Globus pallidus (tissue), 1 donor: Measurements from ENCODE around the gene RDH8.
A peak's percentile ranks its signal among the peaks of the same experiment; 100 is the strongest.

Experiments
- DNase-seq: peaks from one replicate; pipeline ENCODE4 v3.0.0-alpha.2; 2015; ENCODE audit warnings: low spot score

RDH8 gene

GRCh38 chr19:10013316-10013715, at the start of gene RDH8:
Gene RDH8, plus strand, starts transcription at chr19:10013483. Its CDS starts 15 bp downstream, at chr19:10013498.
- no peak for DNase-seq

- DNase-seq = no peak
Measured at GRCh38 chr19:9966024-9966423, 47.3 kb upstream of the RDH8 start.

- DNase-seq = no peak
Measured at GRCh38 chr19:9966448-9966847, 46.8 kb upstream of the RDH8 start.

GRCh38 chr19:9967326-9967725, 46.0 kb upstream of the RDH8 start:
- no peak for DNase-seq

- no peak for DNase-seq
Measured at GRCh38 chr19:9968820-9969687, 44.2 kb upstream of the RDH8 start.

GRCh38 chr19:9969688-9969975, 43.7 kb upstream of the RDH8 start:
- DNase-seq = no peak

- DNase-seq = no peak
Measured at GRCh38 chr19:9970481-9970880, 42.8 kb upstream of the RDH8 start.

GRCh38 chr19:9971166-9971897, 42.0 kb upstream of the RDH8 start:
- DNase-seq = no peak

- no peak for DNase-seq
Measured at GRCh38 chr19:9972103-9972502, 41.2 kb upstream of the RDH8 start.

- no peak for DNase-seq
Measured at GRCh38 chr19:9981406-9982260, 31.6 kb upstream of the RDH8 start.

- DNase-seq = peak; percentile 79
Measured at GRCh38 chr19:9986787-9987281, 26.4 kb upstream of the RDH8 start.

- DNase-seq = no peak
Measured at GRCh38 chr19:9989504-9989903, 23.8 kb upstream of the RDH8 start.

- DNase-seq = no peak
Measured at GRCh38 chr19:9991425-9992191, 21.7 kb upstream of the RDH8 start.

GRCh38 chr19:9995084-9995483, 18.2 kb upstream of the RDH8 start:
- DNase-seq = no peak

- no peak for DNase-seq
Measured at GRCh38 chr19:9995999-9996398, 17.3 kb upstream of the RDH8 start.

- DNase-seq = no peak
Measured at GRCh38 chr19:9996541-9996940, 16.7 kb upstream of the RDH8 start.

- peak; percentile 66 for DNase-seq
Measured at GRCh38 chr19:10000171-10000826, 13.0 kb upstream of the RDH8 start.

- DNase-seq = no peak
Measured at GRCh38 chr19:10001899-10002298, 11.4 kb upstream of the RDH8 start.

GRCh38 chr19:10003271-10003670, 10.0 kb upstream of the RDH8 start:
- no peak for DNase-seq

GRCh38 chr19:10004617-10005016, 8.7 kb upstream of the RDH8 start:
- DNase-seq = no peak
